Thyroid gland (tissue), 4 donors: Measurements from ENCODE around the gene TBC1D5.

Experiments
- CTCF ChIP-seq, 6 experiments: fragments of 200-600 bp in 3 of 6; fragments of 450-650 bp in 3 of 6; sonication (generic) in 3 of 6; IDR thresholded peaks; one replicate each; pipeline ENCODE4 v1.5.1; 2016 to 2019; ENCODE audit warnings: antibody characterized with exemption in 6 of 6, mild to moderate bottlenecking in 2 of 6, inconsistent platforms in 1 of 6, moderate library complexity in 1 of 6
- POLR2A ChIP-seq, 2 donors: fragments of 450-650 bp; IDR thresholded peaks; one replicate each; pipeline ENCODE4 v1.6.1; 2017; ENCODE audit warnings: antibody characterized with exemption in 2 of 2, mild to moderate bottlenecking in 2 of 2, moderate library complexity in 1 of 2

GRCh38 chr3:17469520-17469919, 272.9 kb downstream of the TBC1D5 start:
- TF ChIP-seq CTCF (IDR thresholded peaks at IDR 0.05) (no peak), POLR2A (IDR thresholded peaks at IDR 0.05) (no peak)
